COLO829 (cell line): ENCODE results near the gene PVALEF.

Experiments used
- DNase-seq: peaks from one replicate; pipeline ENCODE4 v3.0.0; 2012; ENCODE audit warnings: low spot score

PVALEF gene

GRCh38 chr17:81197831-81198490, 32.7 kb downstream of the PVALEF start:
- DNase-seq: no peak

- no peak for DNase-seq
Observed at GRCh38 chr17:81198826-81199481, 33.6 kb downstream of the PVALEF start.

GRCh38 chr17:81199482-81199830, 34.1 kb downstream of the PVALEF start:
- DNase-seq: no peak

- DNase-seq: no peak
Observed at GRCh38 chr17:81200201-81200600, 34.9 kb downstream of the PVALEF start.

- DNase-seq: peak; percentile 66
Observed at GRCh38 chr17:81200695-81201580, 35.6 kb downstream of the PVALEF start.

- no peak for DNase-seq
Observed at GRCh38 chr17:81202318-81202717, 37.0 kb downstream of the PVALEF start.

GRCh38 chr17:81203136-81203535, 37.8 kb downstream of the PVALEF start:
- no peak for DNase-seq

GRCh38 chr17:81204578-81204977, 39.3 kb downstream of the PVALEF start:
- no peak for DNase-seq

GRCh38 chr17:81206166-81206565, 40.9 kb downstream of the PVALEF start:
- no peak for DNase-seq

GRCh38 chr17:81206657-81207056, 41.4 kb downstream of the PVALEF start:
- no peak for DNase-seq

GRCh38 chr17:81207610-81208581, 42.6 kb downstream of the PVALEF start:
- DNase-seq: no peak

GRCh38 chr17:81208651-81209050, 43.3 kb downstream of the PVALEF start:
- DNase-seq: no peak

- DNase-seq: no peak
Observed at GRCh38 chr17:81209141-81209540, 43.8 kb downstream of the PVALEF start.

GRCh38 chr17:81210466-81210865, 45.2 kb downstream of the PVALEF start:
- DNase-seq: no peak

- DNase-seq: no peak
Observed at GRCh38 chr17:81210868-81211267, 45.6 kb downstream of the PVALEF start.

- DNase-seq: no peak
Observed at GRCh38 chr17:81212365-81212764, 47.1 kb downstream of the PVALEF start.

GRCh38 chr17:81213978-81214377, 48.7 kb downstream of the PVALEF start:
- no peak for DNase-seq

GRCh38 chr17:81217491-81217890, 52.2 kb downstream of the PVALEF start:
- no peak for DNase-seq

- DNase-seq: no peak
Observed at GRCh38 chr17:81218459-81218858, 53.2 kb downstream of the PVALEF start.

GRCh38 chr17:81218991-81219390, 53.7 kb downstream of the PVALEF start:
- no peak for DNase-seq

GRCh38 chr17:81219476-81220180, 54.3 kb downstream of the PVALEF start:
- DNase-seq: no peak
